ENCODE results near the gene KLK1.

The KLK1 gene

GRCh38 chr19:50835785-50836542 lies 12.4 kb upstream of the KLK1 start:
- peak; percentile 25 for DNase-seq (ENCODE audit: low read depth)

- DNase-seq (ENCODE audit: low read depth), result no peak
Measured at GRCh38 chr19:50835103-50835784, 11.7 kb upstream of the KLK1 start.

GRCh38 chr19:50833802-50834167 lies 10.2 kb upstream of the KLK1 start:
- no peak for DNase-seq (ENCODE audit: low read depth)

- DNase-seq (ENCODE audit: low read depth), result no peak
Measured at GRCh38 chr19:50833117-50833801, 9.7 kb upstream of the KLK1 start, which contains the start of gene KLK15. Gene KLK15, minus strand, starts transcription at chr19:50833574. Its CDS starts 2,082 bp downstream, at chr19:50831492.

GRCh38 chr19:50832666-50833065 lies 9.1 kb upstream of the KLK1 start:
- DNase-seq (ENCODE audit: low read depth), result no peak

- DNase-seq (ENCODE audit: low read depth), result no peak
Measured at GRCh38 chr19:50831026-50831396, 7.4 kb upstream of the KLK1 start.

- no peak for DNase-seq (ENCODE audit: low read depth)
Measured at GRCh38 chr19:50830266-50831025, 6.9 kb upstream of the KLK1 start.

GRCh38 chr19:50829801-50830200 lies 6.2 kb upstream of the KLK1 start:
- no peak for DNase-seq (ENCODE audit: low read depth)

- no peak for DNase-seq (ENCODE audit: low read depth)
Measured at GRCh38 chr19:50827476-50827875, 3.9 kb upstream of the KLK1 start.

GRCh38 chr19:50826492-50827240 lies 3.1 kb upstream of the KLK1 start:
- DNase-seq (ENCODE audit: low read depth), result no peak

- DNase-seq (ENCODE audit: low read depth), result no peak
Measured at GRCh38 chr19:50822661-50823208, 852 bp downstream of the KLK1 start.

- DNase-seq (ENCODE audit: low read depth), result no peak
Measured at GRCh38 chr19:50821622-50822021, 2.0 kb downstream of the KLK1 start.

- DNase-seq (ENCODE audit: low read depth), result no peak
Measured at GRCh38 chr19:50821248-50821612, 2.4 kb downstream of the KLK1 start.

- DNase-seq (ENCODE audit: low read depth), result no peak
Measured at GRCh38 chr19:50820549-50821247, 2.9 kb downstream of the KLK1 start.

GRCh38 chr19:50820086-50820485 lies 3.5 kb downstream of the KLK1 start:
- no peak for DNase-seq (ENCODE audit: low read depth)

GRCh38 chr19:50819636-50820035 lies 4.0 kb downstream of the KLK1 start:
- no peak for DNase-seq (ENCODE audit: low read depth)

GRCh38 chr19:50818859-50819472 lies 4.6 kb downstream of the KLK1 start:
- no peak for DNase-seq (ENCODE audit: low read depth)

GRCh38 chr19:50817941-50818858 lies 5.4 kb downstream of the KLK1 start:
- DNase-seq (ENCODE audit: low read depth), result no peak

GRCh38 chr19:50815439-50815838 lies 8.1 kb downstream of the KLK1 start:
- DNase-seq (ENCODE audit: low read depth), result no peak
